Measurements from ENCODE around the gene GNG4. TPM values are rescaled to one million over a fixed set of nuclear protein-coding genes. Genes with fewer than 3 reads are reported as not detected.
"Not testable (repeated sequence)": the region's sequence is repeated elsewhere in the genome, so short reads cannot be mapped to it uniquely, and the experiment has no call there.

Gene GNG4
- total and polyA plus RNA-seq, 3 donors from 2014 or later = 2.9 to 3.3 (median 3.2) TPM

DNA sequence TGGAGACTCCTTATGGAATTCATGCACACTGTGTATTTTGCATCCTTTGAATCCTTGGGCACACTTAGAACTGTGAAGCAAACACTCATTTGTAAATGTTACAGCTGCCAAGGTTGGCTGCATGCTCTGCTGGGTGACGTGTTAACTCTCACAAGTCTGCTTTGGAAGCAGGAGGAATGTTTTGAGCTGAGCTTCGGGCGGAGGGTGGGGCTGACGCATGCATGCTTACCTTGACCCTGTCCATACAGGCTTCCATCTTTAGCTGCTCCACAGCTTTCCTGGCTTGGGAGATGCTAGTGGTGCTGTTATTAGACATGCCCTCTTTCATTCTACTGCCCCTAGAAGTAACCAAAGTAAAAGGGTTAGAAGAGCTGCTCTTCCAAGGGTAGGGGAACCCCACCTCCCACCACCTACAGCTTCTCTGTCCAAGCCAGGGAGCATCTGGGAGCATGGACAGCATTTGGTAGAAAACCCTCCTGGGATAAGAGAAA, 66.0 kb downstream of the GNG4 start:
- Histone ChIP-seq H3K27me3 (no peaks in the 10 kb centered on the region), H3K27ac (no peak overlapping the region), H3K4me3 (no peak overlapping the region), H3K36me3 (ENCODE audit: low read depth, missing control alignments) (no peaks in the 10 kb centered on the region), H3K9me3 (no peaks in the 10 kb centered on the region), H3K4me1 (no peaks in the 10 kb centered on the region)
- no peak for DNase-seq
- intact Hi-C loops (cut with DNase I; ENCODE audit: low total_unique reads) = no loop called here
- TF ChIP-seq, protein P1, sequence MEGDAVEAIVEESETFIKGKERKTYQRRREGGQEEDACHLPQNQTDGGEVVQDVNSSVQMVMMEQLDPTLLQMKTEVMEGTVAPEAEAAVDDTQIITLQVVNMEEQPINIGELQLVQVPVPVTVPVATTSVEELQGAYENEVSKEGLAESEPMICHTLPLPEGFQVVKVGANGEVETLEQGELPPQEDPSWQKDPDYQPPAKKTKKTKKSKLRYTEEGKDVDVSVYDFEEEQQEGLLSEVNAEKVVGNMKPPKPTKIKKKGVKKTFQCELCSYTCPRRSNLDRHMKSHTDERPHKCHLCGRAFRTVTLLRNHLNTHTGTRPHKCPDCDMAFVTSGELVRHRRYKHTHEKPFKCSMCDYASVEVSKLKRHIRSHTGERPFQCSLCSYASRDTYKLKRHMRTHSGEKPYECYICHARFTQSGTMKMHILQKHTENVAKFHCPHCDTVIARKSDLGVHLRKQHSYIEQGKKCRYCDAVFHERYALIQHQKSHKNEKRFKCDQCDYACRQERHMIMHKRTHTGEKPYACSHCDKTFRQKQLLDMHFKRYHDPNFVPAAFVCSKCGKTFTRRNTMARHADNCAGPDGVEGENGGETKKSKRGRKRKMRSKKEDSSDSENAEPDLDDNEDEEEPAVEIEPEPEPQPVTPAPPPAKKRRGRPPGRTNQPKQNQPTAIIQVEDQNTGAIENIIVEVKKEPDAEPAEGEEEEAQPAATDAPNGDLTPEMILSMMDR (IDR thresholded peaks at IDR 0.05) = no peak
- no peak for TF ChIP-seq POLR2A (IDR thresholded peaks at IDR 0.05)
- 62 to 66% methylated on average over 4 of the region's 4 CpGs for WGBS, 2 donors

DNA sequence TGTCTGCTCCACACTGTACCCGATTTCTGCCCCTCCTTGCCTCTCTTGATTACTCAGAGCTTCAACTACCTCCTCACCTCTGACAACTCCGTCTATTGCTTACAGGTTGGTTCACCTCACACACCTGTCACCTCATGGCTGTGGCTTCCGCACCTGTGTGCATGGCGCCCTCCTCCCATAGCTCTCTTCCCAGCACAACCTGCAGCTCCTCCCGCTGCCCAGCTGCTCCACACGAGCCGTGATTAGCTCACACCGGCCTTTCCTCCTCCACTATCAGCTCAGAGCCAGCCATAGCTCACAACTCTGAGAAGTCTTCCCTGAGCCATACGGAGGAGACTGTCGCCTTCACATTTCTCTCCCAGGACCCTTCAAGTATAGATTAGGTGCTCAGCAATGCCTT, 67.5 kb downstream of the GNG4 start:
- intact Hi-C loops (cut with DNase I; ENCODE audit: low total_unique reads) = no loop called here
- Histone ChIP-seq H3K27ac (no peak overlapping the region), H3K9me3 (no peaks in the 10 kb centered on the region), H3K36me3 (ENCODE audit: low read depth, missing control alignments) (no peaks in the 10 kb centered on the region), H3K4me1 (no peaks in the 10 kb centered on the region), H3K27me3 (no peaks in the 10 kb centered on the region), H3K4me3 (no peak overlapping the region)
- WGBS, 2 donors = 77 to 84% methylated on average over 10 of the region's 10 CpGs
- TF ChIP-seq, protein P1 (IDR thresholded peaks at IDR 0.05) = no peak
- TF ChIP-seq POLR2A (IDR thresholded peaks at IDR 0.05) = no peak
- no peak for DNase-seq

DNA sequence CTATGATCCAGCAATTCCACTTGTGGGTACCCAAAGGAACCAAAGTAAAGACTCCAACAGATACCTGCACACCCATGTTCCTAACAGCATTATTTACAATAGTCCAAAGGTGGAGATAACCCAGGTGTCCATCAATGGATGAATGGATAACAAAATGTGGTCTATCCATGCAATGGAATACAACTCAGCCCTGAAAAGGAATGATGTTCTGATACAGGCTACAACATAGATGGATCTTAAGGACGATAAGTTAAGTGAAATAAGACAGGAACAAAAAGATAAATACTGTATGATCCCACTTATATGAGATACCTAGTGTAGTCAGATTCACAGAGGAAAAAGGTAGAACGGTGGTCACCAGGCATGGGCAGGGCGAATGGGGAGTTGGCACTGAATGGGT, 69.7 kb downstream of the GNG4 start:
- 87 to 90% methylated on average over 3 of the region's 3 CpGs for whole genome bisulfite sequencing, 2 donors
- Histone ChIP-seq H3K27ac (no peak overlapping the region), H3K4me1 (no peaks in the 10 kb centered on the region), H3K4me3 (no peak overlapping the region), H3K36me3 (ENCODE audit: low read depth, missing control alignments) (no peaks in the 10 kb centered on the region), H3K9me3 (no peaks in the 10 kb centered on the region), H3K27me3 (no peaks in the 10 kb centered on the region)
- intact Hi-C loops (cut with DNase I; ENCODE audit: low total_unique reads) = no loop called here
- no peak for DNase-seq
- TF ChIP-seq POLR2A (IDR thresholded peaks at IDR 0.05) = no peak
- TF ChIP-seq, protein P1 (IDR thresholded peaks at IDR 0.05) = no peak

DNA sequence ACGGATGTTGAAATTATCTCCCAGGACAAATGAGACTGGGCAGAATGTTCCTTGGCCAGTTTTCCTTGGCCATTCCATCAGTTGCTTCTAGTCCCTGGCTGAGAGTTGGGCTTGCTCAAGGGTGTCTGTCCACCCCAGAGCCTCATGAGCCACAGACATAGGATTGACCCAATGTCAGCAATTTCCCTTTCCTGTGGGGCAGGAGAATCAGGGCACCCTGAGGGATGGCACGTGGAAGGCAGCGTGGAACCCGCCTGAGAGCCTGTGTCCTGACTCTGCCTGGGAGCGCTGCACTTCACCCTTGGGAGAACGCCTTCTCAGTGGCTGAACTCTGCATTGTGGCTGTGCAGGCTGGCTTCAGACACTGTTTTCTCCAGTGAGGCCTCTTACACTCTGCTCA, 74.0 kb downstream of the GNG4 start:
- no peak overlapping the region for H3K4me3 ChIP-seq
- intact Hi-C loops (cut with DNase I; ENCODE audit: low total_unique reads) = no loop called here
- H3K36me3 ChIP-seq (ENCODE audit: low read depth, missing control alignments) = no peaks in the 10 kb centered on the region
- 84 to 92% methylated on average over 6 of the region's 6 CpGs for WGBS, 2 donors
- H3K27me3 ChIP-seq = no peaks in the 10 kb centered on the region
- DNase-seq = no peak
- H3K4me1 ChIP-seq = no peaks in the 10 kb centered on the region
- TF ChIP-seq POLR2A (IDR thresholded peaks at IDR 0.05) = no peak
- TF ChIP-seq, protein P1 (IDR thresholded peaks at IDR 0.05) = no peak
- no peak overlapping the region for H3K27ac ChIP-seq
- no peaks in the 10 kb centered on the region for H3K9me3 ChIP-seq

GRCh38 chr1:235573880-235574279, 75.7 kb downstream of the GNG4 start:
- TF ChIP-seq, protein P1 (IDR thresholded peaks at IDR 0.05) = no peak
- no peak for TF ChIP-seq POLR2A (IDR thresholded peaks at IDR 0.05)

GRCh38 chr1:235572971-235573370, 76.6 kb downstream of the GNG4 start:
- DNase-seq; H3K9me3 ChIP-seq; H3K27ac ChIP-seq; H3K27me3 ChIP-seq; intact Hi-C loops (cut with DNase I; ENCODE audit: low total_unique reads); H3K4me3 ChIP-seq; H3K4me1 ChIP-seq; H3K36me3 ChIP-seq (ENCODE audit: low read depth, missing control alignments): not testable (repeated sequence)
- WGBS, 2 donors = 93 to 95% methylated on average over 4 to 5 of the region's 5 CpGs

More at GRCh38 chr1:235573880-235574279, 75.7 kb downstream of the GNG4 start:
- no peak overlapping the region for H3K4me3 ChIP-seq
- no peaks in the 10 kb centered on the region for H3K27me3 ChIP-seq
- WGBS, 2 donors = 60 to 77% methylated on average over 2 of the region's 2 CpGs
- DNase-seq = no peak
- no peaks in the 10 kb centered on the region for H3K36me3 ChIP-seq (ENCODE audit: low read depth, missing control alignments)
- intact Hi-C loops (cut with DNase I; ENCODE audit: low total_unique reads) = no loop called here
- no peaks in the 10 kb centered on the region for H3K4me1 ChIP-seq
- H3K27ac ChIP-seq = no peak overlapping the region
- H3K9me3 ChIP-seq = no peaks in the 10 kb centered on the region
